SK-N-SH (cell line): ENCODE measurements around the gene TP73.

Source experiments
- EP300 ChIP-seq, 2 experiments: IDR thresholded peaks; 2 replicates each; pipeline versions ENCODE4 v1.4.0 to v1.6.1; 2012; ENCODE audit warnings: borderline replicate concordance in 1 of 2, low read depth in 1 of 2, low read length in 1 of 2
- GABPA ChIP-seq: IDR thresholded peaks from 2 replicates; pipeline ENCODE4 v1.4.0; 2012; ENCODE audit warnings: low read depth, mild to moderate bottlenecking
- MXI1 ChIP-seq: IDR thresholded peaks from 2 replicates; pipeline ENCODE4 v1.6.1; 2012; ENCODE audit warnings: mild to moderate bottlenecking, low read depth, low read length, improper control_type of control experiment
- SIN3A ChIP-seq: IDR thresholded peaks from 2 replicates; pipeline ENCODE4 v1.6.1; 2012; ENCODE audit warnings: low read depth, mild to moderate bottlenecking, low read length, moderate library complexity, borderline replicate concordance
- SMC3 ChIP-seq: IDR thresholded peaks from 2 replicates; pipeline ENCODE4 v1.6.1; 2012; ENCODE audit warnings: low read depth, low read length, improper control_type of control experiment
- TCF12 ChIP-seq: IDR thresholded peaks from 2 replicates; pipeline ENCODE4 v1.4.0; 2012
- YY1 ChIP-seq: IDR thresholded peaks from 2 replicates; pipeline ENCODE4 v1.4.0; 2012; ENCODE audit warnings: low read depth, mild to moderate bottlenecking
- TF ChIP-seq, protein P1 (sequence below): fragments of 200-600 bp; sonication (generic); IDR thresholded peaks from 2 replicates; pipeline ENCODE4 v1.6.1; 2017; ENCODE audit warnings: antibody characterized with exemption, mild to moderate bottlenecking, moderate library complexity
- TF ChIP-seq, protein P2 (sequence below): IDR thresholded peaks from 2 replicates; pipeline ENCODE4 v1.4.0; 2012; ENCODE audit warnings: low read depth
- TF ChIP-seq, protein P3 (sequence below): IDR thresholded peaks from 2 replicates; pipeline ENCODE4 v1.6.1; 2012; ENCODE audit warnings: mild to moderate bottlenecking, low read depth, low read length, moderate library complexity

DNA sequence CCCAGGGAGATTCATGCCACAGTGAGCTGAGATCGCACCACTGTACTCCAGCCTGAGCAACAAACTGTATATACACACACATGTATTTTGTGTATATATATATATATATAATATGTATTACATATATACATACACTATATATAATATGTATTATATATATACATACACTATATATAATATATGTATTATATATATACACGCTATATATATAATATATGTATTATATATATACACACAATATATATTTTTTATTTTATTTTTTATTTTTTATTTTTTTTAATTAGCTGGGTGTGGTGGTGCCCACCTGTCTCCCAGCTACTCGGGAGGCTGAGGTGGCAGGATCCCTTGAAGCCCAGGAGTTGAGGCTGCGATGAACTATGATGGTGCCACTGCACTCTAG lies 9.3 kb downstream of the TP73 start:
- TF ChIP-seq, protein P1, sequence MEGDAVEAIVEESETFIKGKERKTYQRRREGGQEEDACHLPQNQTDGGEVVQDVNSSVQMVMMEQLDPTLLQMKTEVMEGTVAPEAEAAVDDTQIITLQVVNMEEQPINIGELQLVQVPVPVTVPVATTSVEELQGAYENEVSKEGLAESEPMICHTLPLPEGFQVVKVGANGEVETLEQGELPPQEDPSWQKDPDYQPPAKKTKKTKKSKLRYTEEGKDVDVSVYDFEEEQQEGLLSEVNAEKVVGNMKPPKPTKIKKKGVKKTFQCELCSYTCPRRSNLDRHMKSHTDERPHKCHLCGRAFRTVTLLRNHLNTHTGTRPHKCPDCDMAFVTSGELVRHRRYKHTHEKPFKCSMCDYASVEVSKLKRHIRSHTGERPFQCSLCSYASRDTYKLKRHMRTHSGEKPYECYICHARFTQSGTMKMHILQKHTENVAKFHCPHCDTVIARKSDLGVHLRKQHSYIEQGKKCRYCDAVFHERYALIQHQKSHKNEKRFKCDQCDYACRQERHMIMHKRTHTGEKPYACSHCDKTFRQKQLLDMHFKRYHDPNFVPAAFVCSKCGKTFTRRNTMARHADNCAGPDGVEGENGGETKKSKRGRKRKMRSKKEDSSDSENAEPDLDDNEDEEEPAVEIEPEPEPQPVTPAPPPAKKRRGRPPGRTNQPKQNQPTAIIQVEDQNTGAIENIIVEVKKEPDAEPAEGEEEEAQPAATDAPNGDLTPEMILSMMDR = no peak
- no peak for TF ChIP-seq SIN3A
- no peak for TF ChIP-seq SMC3
- TF ChIP-seq, protein P2, sequence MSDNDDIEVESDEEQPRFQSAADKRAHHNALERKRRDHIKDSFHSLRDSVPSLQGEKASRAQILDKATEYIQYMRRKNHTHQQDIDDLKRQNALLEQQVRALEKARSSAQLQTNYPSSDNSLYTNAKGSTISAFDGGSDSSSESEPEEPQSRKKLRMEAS = no peak
- TF ChIP-seq GABPA = no peak
- TF ChIP-seq MXI1 = no peak
- TF ChIP-seq, protein P3, sequence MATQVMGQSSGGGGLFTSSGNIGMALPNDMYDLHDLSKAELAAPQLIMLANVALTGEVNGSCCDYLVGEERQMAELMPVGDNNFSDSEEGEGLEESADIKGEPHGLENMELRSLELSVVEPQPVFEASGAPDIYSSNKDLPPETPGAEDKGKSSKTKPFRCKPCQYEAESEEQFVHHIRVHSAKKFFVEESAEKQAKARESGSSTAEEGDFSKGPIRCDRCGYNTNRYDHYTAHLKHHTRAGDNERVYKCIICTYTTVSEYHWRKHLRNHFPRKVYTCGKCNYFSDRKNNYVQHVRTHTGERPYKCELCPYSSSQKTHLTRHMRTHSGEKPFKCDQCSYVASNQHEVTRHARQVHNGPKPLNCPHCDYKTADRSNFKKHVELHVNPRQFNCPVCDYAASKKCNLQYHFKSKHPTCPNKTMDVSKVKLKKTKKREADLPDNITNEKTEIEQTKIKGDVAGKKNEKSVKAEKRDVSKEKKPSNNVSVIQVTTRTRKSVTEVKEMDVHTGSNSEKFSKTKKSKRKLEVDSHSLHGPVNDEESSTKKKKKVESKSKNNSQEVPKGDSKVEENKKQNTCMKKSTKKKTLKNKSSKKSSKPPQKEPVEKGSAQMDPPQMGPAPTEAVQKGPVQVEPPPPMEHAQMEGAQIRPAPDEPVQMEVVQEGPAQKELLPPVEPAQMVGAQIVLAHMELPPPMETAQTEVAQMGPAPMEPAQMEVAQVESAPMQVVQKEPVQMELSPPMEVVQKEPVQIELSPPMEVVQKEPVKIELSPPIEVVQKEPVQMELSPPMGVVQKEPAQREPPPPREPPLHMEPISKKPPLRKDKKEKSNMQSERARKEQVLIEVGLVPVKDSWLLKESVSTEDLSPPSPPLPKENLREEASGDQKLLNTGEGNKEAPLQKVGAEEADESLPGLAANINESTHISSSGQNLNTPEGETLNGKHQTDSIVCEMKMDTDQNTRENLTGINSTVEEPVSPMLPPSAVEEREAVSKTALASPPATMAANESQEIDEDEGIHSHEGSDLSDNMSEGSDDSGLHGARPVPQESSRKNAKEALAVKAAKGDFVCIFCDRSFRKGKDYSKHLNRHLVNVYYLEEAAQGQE = no peak
- TF ChIP-seq EP300 (IDR thresholded peaks at IDR 0.05; ENCODE audit: borderline replicate concordance in 1 of 2, low read depth in 1 of 2, low read length in 1 of 2) = no peak
- TF ChIP-seq TCF12 = no peak
- TF ChIP-seq YY1 = no peak
